GM12878 (cell line): ENCODE results near the gene SAMD9. TPM values are rescaled to one million over a fixed set of nuclear protein-coding genes. Genes with fewer than 3 reads are reported as not detected.

Source experiments
- ATAC-seq: fragments of 200-7000 bp; cut with Tn5 transposase; 3 replicates; pipeline ENCODE4 v1.9.1; 2020; ENCODE audit warnings: mild to moderate bottlenecking, moderate library complexity
- BruUV-seq: library from RNA; stranded (reverse); fragments of 400-500 nt; replicated peaks from 2 replicates; lab custom pipeline; 2021; lab: Mats Ljungman, UMichigan
- CTCF ChIA-PET: fragments of 300-600 bp; sonication (Branson Sonifier 250); formaldehyde crosslinking; extraction: SDS; loops from one replicate; lab custom pipeline; 2021; ENCODE audit warnings: inconsistent platforms; lab: Yijun Ruan, JAX
- POLR2A ChIA-PET: fragments of 350-600 bp; formaldehyde crosslinking; extraction: SDS; loops from one replicate; lab custom pipeline; 2021; ENCODE audit warnings: inconsistent platforms; lab: Charles Lee
- RAD21 ChIA-PET: fragments of 300-600 bp; sonication (Branson Sonifier 250); formaldehyde crosslinking; loops from one replicate; lab custom pipeline; 2023; ENCODE audit warnings: antibody characterized with exemption; ENCODE audit not compliant: unreplicated experiment; lab: Charles Lee
- SMC1A ChIA-PET: fragments of 300-600 bp; sonication (Branson Sonifier 250); formaldehyde crosslinking; loops from one replicate; lab custom pipeline; 2023; ENCODE audit not compliant: unreplicated experiment, uncharacterized antibody; lab: Charles Lee
- DNase-seq: peaks from one replicate; pipeline ENCODE4 v3.0.0-alpha.2; 2011; ENCODE audit warnings: low read depth, low spot score
- FAIRE-seq: peaks from 3 replicates; lab custom pipeline; 2011; peaks lifted over from hg19 to GRCh38; lab: Jason Lieb, UNC
- H2AFZ ChIP-seq: 2 replicates; pipeline ENCODE4 v1.6.0; 2011; ENCODE audit warnings: low read depth, low read length, control low read depth; ENCODE audit not compliant: control insufficient read depth
- H3K27ac ChIP-seq: 2 replicates; pipeline ENCODE4 v1.5.1; 2011; ENCODE audit warnings: control low read depth; ENCODE audit not compliant: control insufficient read depth, insufficient read depth
- H3K27me3 ChIP-seq, 2 experiments: replicated peaks in 1 of 2; 2 replicates each; pipeline versions ENCODE4 v1.6.0 to v1.6.1; 2011; ENCODE audit warnings: low read length in 1 of 2; ENCODE audit not compliant: control insufficient read depth in 2 of 2, insufficient read depth in 2 of 2
- H3K36me3 ChIP-seq, 2 experiments: 2 replicates each; pipeline ENCODE4 v1.5.1; 2011; ENCODE audit warnings: low read length in 1 of 2; ENCODE audit not compliant: control insufficient read depth in 2 of 2, insufficient read depth in 2 of 2
- H3K4me1 ChIP-seq: 2 replicates; pipeline ENCODE4 v1.6.1; 2011; ENCODE audit warnings: mild to moderate bottlenecking, low read length, moderate library complexity, mixed read lengths; ENCODE audit not compliant: control insufficient read depth, insufficient read depth
- H3K4me2 ChIP-seq: 2 replicates; pipeline ENCODE4 v1.6.0; 2011; ENCODE audit warnings: control low read depth; ENCODE audit not compliant: control insufficient read depth, insufficient read depth
- H3K4me3 ChIP-seq: fragments of 200-600 bp; sonication (generic); 2 replicates; pipeline ENCODE4 v1.5.1; 2016
- H3K79me2 ChIP-seq: 2 replicates; pipeline ENCODE4 v1.6.0; 2011; ENCODE audit warnings: low read length; ENCODE audit not compliant: control insufficient read depth, insufficient read depth
- H3K9ac ChIP-seq: 2 replicates; pipeline ENCODE4 v1.8.0; 2011; ENCODE audit warnings: low read length, control low read depth, mixed read lengths; ENCODE audit not compliant: control insufficient read depth, insufficient read depth
- H3K9me3 ChIP-seq: replicated peaks from 3 replicates; pipeline ENCODE4 v1.5.1; 2011; ENCODE audit warnings: mild to moderate bottlenecking, low read length; ENCODE audit not compliant: control insufficient read depth, insufficient read depth
- H4K20me1 ChIP-seq: 2 replicates; pipeline ENCODE4 v1.6.0; 2011; ENCODE audit not compliant: control insufficient read depth, insufficient read depth
- BCL3 ChIP-seq: IDR thresholded peaks from 2 replicates; pipeline ENCODE4 v1.6.1; 2011; ENCODE audit warnings: borderline replicate concordance, low read depth, mild to moderate bottlenecking, moderate library complexity, low read length; ENCODE audit not compliant: insufficient read depth, poor library complexity, severe bottlenecking
- EGR1 ChIP-seq, 2 experiments: IDR thresholded peaks; 1 replicate in 1 of 2; 2 replicates in 1 of 2; pipeline ENCODE4 v1.6.1; 2011 to 2012; ENCODE audit warnings: low read depth in 2 of 2, low read length in 2 of 2, borderline replicate concordance in 1 of 2, mild to moderate bottlenecking in 1 of 2, moderate library complexity in 1 of 2
- EZH2 ChIP-seq: IDR thresholded peaks from 2 replicates; pipeline ENCODE4 v1.6.1; 2012; ENCODE audit warnings: low read depth, mild to moderate bottlenecking, control low read depth, inconsistent platforms, low read length, borderline replicate concordance; ENCODE audit not compliant: control insufficient read depth
- IRF4 ChIP-seq: IDR thresholded peaks from 2 replicates; pipeline ENCODE4 v1.6.1; 2011; ENCODE audit warnings: low read depth, low read length
- KDM1A ChIP-seq: fragments of 200-600 bp; sonication (generic); IDR thresholded peaks from 2 replicates; pipeline ENCODE4 v1.6.1; 2016; ENCODE audit warnings: borderline replicate concordance
- MEF2A ChIP-seq: IDR thresholded peaks from 2 replicates; pipeline ENCODE4 v1.6.1; 2011; ENCODE audit warnings: low read depth, mild to moderate bottlenecking, low read length, moderate library complexity; ENCODE audit not compliant: insufficient read depth
- MTA3 ChIP-seq: IDR thresholded peaks from 2 replicates; pipeline ENCODE4 v1.6.1; 2012; ENCODE audit warnings: low read length, inconsistent platforms, borderline replicate concordance
- MXI1 ChIP-seq: fragments of 150-350 bp; IDR thresholded peaks from 2 replicates; pipeline ENCODE4 v1.6.1; 2011; ENCODE audit warnings: low read depth, mild to moderate bottlenecking, inconsistent platforms, low read length, improper control_type of control experiment
- PML ChIP-seq: IDR thresholded peaks from 2 replicates; pipeline ENCODE4 v1.6.1; 2012; ENCODE audit warnings: low read length, inconsistent platforms
- POLR2A ChIP-seq: IDR thresholded peaks from 2 replicates; pipeline ENCODE4 v1.6.1; 2011; ENCODE audit warnings: low read depth, mild to moderate bottlenecking, low read length
- REST ChIP-seq: IDR thresholded peaks from 2 replicates; pipeline ENCODE4 v1.6.1; 2012; ENCODE audit warnings: mild to moderate bottlenecking, low read depth, low read length
- RFX5 ChIP-seq: IDR thresholded peaks from 2 replicates; pipeline ENCODE4 v1.6.1; 2011; ENCODE audit warnings: low read depth, low read length, improper control_type of control experiment
- SKIL ChIP-seq: fragments of 450-650 bp; IDR thresholded peaks from 2 replicates; pipeline ENCODE4 v1.6.1; 2017; ENCODE audit warnings: mild to moderate bottlenecking, low read depth, inconsistent platforms; ENCODE audit not compliant: poor library complexity, severe bottlenecking
- SP1 ChIP-seq: IDR thresholded peaks from one replicate; pipeline ENCODE4 v1.6.1; 2011; ENCODE audit warnings: low read depth, low read length
- ZNF207 ChIP-seq: fragments of 450-650 bp; IDR thresholded peaks from 2 replicates; pipeline ENCODE4 v1.6.1; 2014; ENCODE audit warnings: antibody characterized with exemption, mild to moderate bottlenecking, borderline replicate concordance
- WGBS: methylation state at CpG from one replicate; pipeline ENCODE4 v1.1.6; 2016; ENCODE audit warnings: low lambda C conversion rate; ENCODE audit not compliant: insufficient replicate concordance, insufficient coverage; ENCODE audit errors: missing lambda C conversion rate; 5-methylcytosine and 5-hydroxymethylcytosine counted together
- in situ Hi-C: fragments of 300-500 bp; cut with MboI; formaldehyde crosslinking; loops from 9 replicates; pipeline ENCODE4 v1.14.3; 2018; ENCODE audit warnings: mixed read lengths
- intact Hi-C: fragments of 100-400 bp; cut with micrococcal nuclease; formaldehyde crosslinking; loops from one replicate; pipeline ENCODE4 v1.14.2; 2022; ENCODE audit not compliant: unreplicated experiment
- polyA plus RNA-seq, 11 experiments: library from polyadenylated mRNA; depleted of rRNA in 4 of 11; unstranded in 6 of 11; stranded (reverse) in 5 of 11; fragments of >200 nt; fragmentation: Nextera tagmentation in 4 of 11; fragmentation: Illumina TruSeq in 1 of 11; extraction: Ambion mirVana in 4 of 11; extraction: Trizol in 1 of 11; gene quantifications; 1 replicate in 1 of 11; 2 replicates in 10 of 11; pipeline versions ENCODE4 v1.2.1 to v1.2.3, GENCODE V29; 2011 to 2016; ENCODE audit warnings: inconsistent platforms in 2 of 11, missing spikeins in 2 of 11, low read depth in 1 of 11
- total RNA-seq, 4 experiments: library from RNA; depleted of rRNA in 3 of 4; stranded (reverse); fragments of >200 nt in 3 of 4; fragmentation: Illumina TruSeq in 1 of 4; extraction: Trizol in 1 of 4; gene quantifications; 2 replicates each; pipeline versions ENCODE4 v1.2.1 to v1.2.3, GENCODE V29; 2013 to 2021
- TF ChIP-seq, protein P1 (sequence below): IDR thresholded peaks from 2 replicates; pipeline ENCODE4 v1.6.1; 2012; ENCODE audit warnings: low read depth, low read length, improper control_type of control experiment

SAMD9 gene
- total and polyA plus RNA-seq, 10 of the 15 experiments (the other 5 are each of a cell fraction or from before 2014, with no cell fraction given), result 6.4 to 37.1 (median 15.1) TPM

DNA sequence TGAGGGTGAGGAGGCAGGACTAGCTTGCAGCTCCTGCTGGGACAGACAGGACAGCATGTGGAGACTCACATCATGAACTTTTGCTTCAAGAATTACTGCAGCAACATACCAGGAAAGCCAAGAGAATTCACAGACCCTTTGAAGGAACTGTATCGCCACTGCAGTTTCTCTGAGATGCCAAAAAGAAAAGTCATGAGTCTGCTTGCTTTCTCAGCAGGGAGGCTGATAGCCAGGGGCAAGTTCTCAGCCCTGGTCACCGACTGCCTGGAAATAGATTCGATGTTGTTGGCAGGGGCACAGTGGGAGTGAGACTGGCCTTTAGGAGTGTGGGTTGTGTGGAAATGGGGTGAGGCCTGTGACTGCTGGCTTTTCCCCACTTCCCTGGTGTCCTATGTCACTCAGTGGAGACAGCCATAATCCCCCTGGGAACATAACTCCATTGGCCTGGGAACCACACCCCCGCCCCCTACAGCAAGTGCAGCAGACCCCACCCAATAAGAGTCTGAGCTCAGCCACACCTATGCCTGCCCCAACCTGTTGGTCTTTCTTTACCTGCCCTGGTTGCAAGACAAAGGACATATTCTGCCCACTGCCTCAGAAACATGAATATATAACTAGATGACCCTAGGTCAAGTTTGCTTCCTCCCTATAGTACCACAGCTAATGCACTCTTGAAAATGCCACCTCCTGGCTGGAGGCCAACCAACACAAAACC lies 1.6 kb upstream of the SAMD9 start:
- peaks cover 4% of the 10 kb centered on the region for H3K4me1 ChIP-seq
- ChIA-PET CTCF (interaction anchor here (0.6 to 5.3 kb wide), 2 partner anchors 109 to 219 kb away, joined by 3 to 26 read pairs; no protein-coding TSS in a partner anchor), SMC1A (interaction anchor here (0.8 to 3.3 kb wide), 7 partner anchors 15 to 91 kb away, joined by 3 to 58 read pairs (median 4); partner anchors contain the start of gene SAMD9L), RAD21 (interaction anchor here (3.5 kb wide), 1 partner anchor 26 kb away, joined by 35 read pairs; no protein-coding TSS in a partner anchor), POLR2A (interaction anchor here (0.6 kb wide), 1 partner anchor 529 kb away, joined by 4 read pairs; the partner anchor contains the start of gene FAM133B)
- peaks cover 14% of the 10 kb centered on the region for H3K79me2 ChIP-seq
- intact Hi-C loops (loop anchor here (2.0 kb wide), 1 partner anchor 27 kb away; no protein-coding TSS in a partner anchor), in situ Hi-C loops (no loop called here)
- no peaks in the 10 kb centered on the region; the same call in 1 of the 3 replicates for H3K9me3 ChIP-seq
- WGBS, result 93% methylated on average over 4 of the region's 4 CpGs
- FAIRE-seq, result no peak
- H3K27ac ChIP-seq, result no peak overlapping the region
- no peak overlapping the region for H2AFZ ChIP-seq
- H3K27me3 ChIP-seq, result no peaks in the 10 kb centered on the region
- H3K4me2 ChIP-seq, result no peak overlapping the region
- no peak overlapping the region for H3K4me3 ChIP-seq
- DNase-seq, result no peak
- ATAC-seq, result no peak
- H3K9ac ChIP-seq, result no peak overlapping the region
- no TSS peak for BruUV-seq
- no peaks in the 10 kb centered on the region for H4K20me1 ChIP-seq
- no peaks in the 10 kb centered on the region for H3K36me3 ChIP-seq
- TF ChIP-seq MTA3 (no peak), EGR1 (IDR thresholded peaks at IDR 0.05; ENCODE audit: borderline replicate concordance in 1 of 2, low read depth in 2 of 2, low read length in 2 of 2) (no peak), SP1 (no peak), RFX5 (no peak), EZH2 (no peak), MEF2A (no peak), BCL3 (no peak), MXI1 (no peak), ZNF207 (no peak), REST (no peak), IRF4 (no peak), POLR2A (no peak), SKIL (no peak), PML (no peak), KDM1A (no peak)
- TF ChIP-seq, protein P1, sequence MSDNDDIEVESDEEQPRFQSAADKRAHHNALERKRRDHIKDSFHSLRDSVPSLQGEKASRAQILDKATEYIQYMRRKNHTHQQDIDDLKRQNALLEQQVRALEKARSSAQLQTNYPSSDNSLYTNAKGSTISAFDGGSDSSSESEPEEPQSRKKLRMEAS, result no peak
